SK-MEL-5 (cell line): ENCODE measurements around the gene DCAF16. TPM values are rescaled to one million over a fixed set of nuclear protein-coding genes. Genes with fewer than 3 reads are reported as not detected.

ENCODE experiments used
- DNase-seq: peaks from one replicate; pipeline ENCODE4 v3.0.0-alpha.2; 2016; ENCODE audit warnings: low read depth, low spot score
- in situ Hi-C: cut with HindIII; loops from 2 replicates; pipeline ENCODE4 v1.10.0; 2016; ENCODE audit warnings: low sequenced_read_pairs, high pct_unique_total_duplicates, low pct_unique_long_range_greater_than_20kb
- total RNA-seq: library from RNA; depleted of rRNA; stranded (reverse); fragments of >200 nt; shearing (Covaris generic); gene quantifications from 2 replicates; pipeline ENCODE4 v1.2.3, GENCODE V29; 2014

DCAF16 gene
- total RNA-seq, 1 experiment from 2014 or later, result 51.4 TPM

GRCh38 chr4:17794730-17795129 is 15.8 kb downstream of the DCAF16 start:
- no peak for DNase-seq
- in situ Hi-C loops, result no loop called here

- DNase-seq, result no peak
- in situ Hi-C loops, result no loop called here
Observed at GRCh38 chr4:17788956-17789355, 21.6 kb downstream of the DCAF16 start.

- DNase-seq, result no peak
- in situ Hi-C loops, result no loop called here
Observed at GRCh38 chr4:17787315-17787714, 23.2 kb downstream of the DCAF16 start.

- DNase-seq, result no peak
- in situ Hi-C loops, result no loop called here
Observed at GRCh38 chr4:17786567-17786966, 24.0 kb downstream of the DCAF16 start.

GRCh38 chr4:17785858-17786257 is 24.7 kb downstream of the DCAF16 start:
- peak; percentile 39 for DNase-seq
- in situ Hi-C loops, result no loop called here

GRCh38 chr4:17781300-17782287 is 29.0 kb downstream of the DCAF16 start, which contains the start of gene FAM184B:
TSS of gene FAM184B (minus strand) at chr4:17781621. CDS start at chr4:17781299, 322 bp downstream.
- in situ Hi-C loops, result no loop called here

GRCh38 chr4:17780501-17781299 is 29.9 kb downstream of the DCAF16 start:
- DNase-seq, result peak; percentile 42
- in situ Hi-C loops, result no loop called here

More at GRCh38 chr4:17781300-17782287, 29.0 kb downstream of the DCAF16 start, which contains the start of gene FAM184B:
- DNase-seq, result no peak

- DNase-seq, result no peak
- in situ Hi-C loops, result no loop called here
Observed at GRCh38 chr4:17778431-17778830, 32.1 kb downstream of the DCAF16 start.

- DNase-seq, result no peak
- in situ Hi-C loops, result no loop called here
Observed at GRCh38 chr4:17773135-17773698, 37.3 kb downstream of the DCAF16 start.

GRCh38 chr4:17771284-17771908 is 39.2 kb downstream of the DCAF16 start:
- in situ Hi-C loops, result no loop called here
- DNase-seq, result no peak

GRCh38 chr4:17770845-17771244 is 39.7 kb downstream of the DCAF16 start:
- in situ Hi-C loops, result no loop called here
- peak; percentile 66 for DNase-seq

- in situ Hi-C loops, result no loop called here
- DNase-seq, result no peak
Observed at GRCh38 chr4:17769406-17770174, 41.0 kb downstream of the DCAF16 start.

- DNase-seq, result no peak
Observed at GRCh38 chr4:17766826-17767458, 43.6 kb downstream of the DCAF16 start.

GRCh38 chr4:17765514-17766286 is 44.9 kb downstream of the DCAF16 start:
- DNase-seq, result no peak
- in situ Hi-C loops, result no loop called here

More at GRCh38 chr4:17766826-17767458, 43.6 kb downstream of the DCAF16 start:
- in situ Hi-C loops, result no loop called here

- no peak for DNase-seq
- in situ Hi-C loops, result no loop called here
Observed at GRCh38 chr4:17763931-17764330, 46.6 kb downstream of the DCAF16 start.

GRCh38 chr4:17763416-17763815 is 47.1 kb downstream of the DCAF16 start:
- no peak for DNase-seq
- in situ Hi-C loops, result no loop called here
